SK-N-SH (cell line): Measurements from ENCODE around the gene TP73. TPM values are rescaled to one million over a fixed set of nuclear protein-coding genes. Genes with fewer than 3 reads are reported as not detected.

ENCODE experiments used
- CTCF ChIA-PET: fragments of 300-600, 350-600 bp; formaldehyde crosslinking; extraction: SDS; loops from one replicate; lab custom pipeline; 2021; lab: Yijun Ruan, JAX
- POLR2A ChIA-PET: fragments of 350-600 bp; sonication (Branson Sonifier 250); formaldehyde crosslinking; extraction: SDS; loops from one replicate; lab custom pipeline; 2020; ENCODE audit warnings: antibody characterized with exemption, inconsistent platforms; lab: Yijun Ruan, JAX
- DNase-seq: peaks from one replicate; pipeline ENCODE4 v3.0.0; 2012
- H2AFZ ChIP-seq: fragments of 200-600 bp; sonication (generic); 2 replicates; pipeline ENCODE4 v1.8.1; 2016; ENCODE audit warnings: antibody characterized with exemption, mild to moderate bottlenecking, low read depth
- H3F3A ChIP-seq: fragments of 200-600 bp; sonication (generic); replicated peaks from 2 replicates; pipeline ENCODE3; 2016; ENCODE audit warnings: antibody characterized with exemption, mild to moderate bottlenecking; ENCODE audit not compliant: insufficient read depth
- H3K27ac ChIP-seq, 2 experiments: fragments of 200-500 bp in 1 of 2; fragments of 200-600 bp in 1 of 2; sonication (Bioruptor generic) in 1 of 2; sonication (generic), shearing (Covaris generic) in 1 of 2; 2 replicates each; pipeline versions ENCODE4 v1.5.1 to v1.6.1; 2014 to 2016; ENCODE audit warnings: low read depth in 2 of 2, inconsistent platforms in 1 of 2, low read length in 1 of 2, mild to moderate bottlenecking in 1 of 2, mixed read lengths in 1 of 2
- H3K27me3 ChIP-seq: fragments of 200-600 bp; sonication (generic), shearing (Covaris generic); 2 replicates; pipeline ENCODE4 v1.6.1; 2016; ENCODE audit warnings: mixed run types; ENCODE audit not compliant: insufficient read depth
- H3K36me3 ChIP-seq, 2 experiments: fragments of 200-500 bp in 1 of 2; fragments of 200-600 bp in 1 of 2; sonication (Bioruptor generic) in 1 of 2; sonication (generic) in 1 of 2; replicated peaks in 1 of 2; 2 replicates each; pipeline versions ENCODE3 to v1.5.1; 2014 to 2016; ENCODE audit warnings: low read length in 1 of 2, mild to moderate bottlenecking in 1 of 2; ENCODE audit not compliant: insufficient read depth in 2 of 2, control insufficient read depth in 1 of 2
- H3K4me1 ChIP-seq, 2 experiments: fragments of 200-500 bp in 1 of 2; fragments of 200-600 bp in 1 of 2; sonication (Bioruptor generic) in 1 of 2; sonication (generic), shearing (Covaris generic) in 1 of 2; 2 replicates each; pipeline versions ENCODE4 v1.5.1 to v1.6.1; 2014 to 2016; ENCODE audit warnings: low read depth in 1 of 2, low read length in 1 of 2, mixed run types in 1 of 2; ENCODE audit not compliant: insufficient read depth in 2 of 2, control insufficient read depth in 1 of 2
- H3K4me2 ChIP-seq: fragments of 200-600 bp; sonication (generic), shearing (Covaris generic); 2 replicates; pipeline ENCODE4 v1.6.1; 2017; ENCODE audit warnings: mixed run types
- H3K4me3 ChIP-seq, 2 experiments: fragments of 200-500 bp in 1 of 2; fragments of 200-600 bp in 1 of 2; sonication (Bioruptor generic) in 1 of 2; sonication (generic), shearing (Covaris generic) in 1 of 2; 2 replicates each; pipeline versions ENCODE4 v1.5.1 to v1.8.1; 2014 to 2016; ENCODE audit warnings: low read depth in 2 of 2, inconsistent platforms in 1 of 2, low read length in 1 of 2, mild to moderate bottlenecking in 1 of 2, mixed read lengths in 1 of 2, moderate library complexity in 1 of 2
- H3K79me2 ChIP-seq: fragments of 200-600 bp; sonication (generic); 2 replicates; pipeline ENCODE4 v1.8.1; 2017; ENCODE audit warnings: mild to moderate bottlenecking; ENCODE audit not compliant: insufficient read depth
- H3K9ac ChIP-seq: fragments of 200-600 bp; sonication (generic); 2 replicates; pipeline ENCODE4 v1.6.1; 2017; ENCODE audit warnings: mixed run types
- H3K9me2 ChIP-seq: fragments of 200-600 bp; sonication (generic); 2 replicates; pipeline ENCODE4 v1.6.1; 2017; ENCODE audit warnings: mixed run types
- H3K9me3 ChIP-seq: fragments of 200-600 bp; sonication (generic); 2 replicates; pipeline ENCODE4 v1.6.1; 2017; ENCODE audit warnings: mixed run types, mild to moderate bottlenecking, moderate library complexity
- H4K20me1 ChIP-seq: fragments of 200-600 bp; sonication (generic); 2 replicates; pipeline ENCODE4 v1.6.1; 2017; ENCODE audit warnings: mild to moderate bottlenecking, mixed run types; ENCODE audit not compliant: insufficient read depth
- EZH2phosphoT487 ChIP-seq: fragments of 200-600 bp; sonication (generic); IDR thresholded peaks from 2 replicates; pipeline ENCODE4 v1.6.1; 2017; ENCODE audit warnings: low read depth, mixed run types, mild to moderate bottlenecking, antibody characterized with exemption, moderate library complexity, borderline replicate concordance
- FOXM1 ChIP-seq: IDR thresholded peaks from 2 replicates; pipeline ENCODE4 v1.4.0; 2012; ENCODE audit warnings: low read depth, mild to moderate bottlenecking
- GATA2 ChIP-seq: sonication (generic); formaldehyde crosslinking; IDR thresholded peaks from 2 replicates; pipeline ENCODE4 v1.5.0; 2020; ENCODE audit warnings: mild to moderate bottlenecking, missing genetic modification reagents
- JUND ChIP-seq: IDR thresholded peaks from 2 replicates; pipeline ENCODE4 v1.4.0; 2012
- MXI1 ChIP-seq: IDR thresholded peaks from 2 replicates; pipeline ENCODE4 v1.6.1; 2012; ENCODE audit warnings: mild to moderate bottlenecking, low read depth, low read length, improper control_type of control experiment
- NRF1 ChIP-seq: IDR thresholded peaks from 2 replicates; pipeline ENCODE4 v1.6.1; 2012; ENCODE audit warnings: low read depth, mild to moderate bottlenecking, low read length
- POLR2AphosphoS5 ChIP-seq: IDR thresholded peaks from 2 replicates; pipeline ENCODE4 v1.6.1; 2012; ENCODE audit warnings: low read depth, low read length
- RAD21 ChIP-seq: IDR thresholded peaks from 2 replicates; pipeline ENCODE4 v1.6.1; 2012; ENCODE audit warnings: mild to moderate bottlenecking, low read length
- RCOR1 ChIP-seq: fragments of 150-350 bp; IDR thresholded peaks from 2 replicates; pipeline ENCODE4 v1.6.1; 2017; ENCODE audit warnings: antibody characterized with exemption, low read length
- RFX5 ChIP-seq: IDR thresholded peaks from 2 replicates; pipeline ENCODE4 v1.6.1; 2012; ENCODE audit warnings: mild to moderate bottlenecking, improper control_type of control experiment, low read length
- SMC3 ChIP-seq: IDR thresholded peaks from 2 replicates; pipeline ENCODE4 v1.6.1; 2012; ENCODE audit warnings: low read depth, low read length, improper control_type of control experiment
- TAF1 ChIP-seq: IDR thresholded peaks from 2 replicates; pipeline ENCODE4 v1.6.1; 2012; ENCODE audit warnings: low read depth, mild to moderate bottlenecking, low read length, moderate library complexity, borderline replicate concordance
- TCF12 ChIP-seq: IDR thresholded peaks from 2 replicates; pipeline ENCODE4 v1.4.0; 2012
- TEAD4 ChIP-seq: IDR thresholded peaks from 2 replicates; pipeline ENCODE4 v1.4.0; 2012; ENCODE audit warnings: mild to moderate bottlenecking, borderline replicate concordance; ENCODE audit not compliant: insufficient read depth
- YY1 ChIP-seq: IDR thresholded peaks from 2 replicates; pipeline ENCODE4 v1.4.0; 2012; ENCODE audit warnings: low read depth, mild to moderate bottlenecking
- WGBS: methylation state at CpG from one replicate; pipeline ENCODE4 v1.1.6; 2017; ENCODE audit warnings: low lambda C conversion rate; 5-methylcytosine and 5-hydroxymethylcytosine counted together
- polyA plus RNA-seq, 3 experiments: library from polyadenylated mRNA; depleted of rRNA; stranded (reverse); fragments of >200 nt; gene quantifications; 2 replicates each; pipeline ENCODE4 v1.2.3, GENCODE V29; 2012
- TF ChIP-seq, protein P1 (sequence below): fragments of 150-350 bp; IDR thresholded peaks from 2 replicates; pipeline ENCODE4 v1.6.1; 2017; ENCODE audit warnings: antibody characterized with exemption, low read length, low read depth, borderline replicate concordance
- TF ChIP-seq, protein P2 (sequence below): IDR thresholded peaks from 2 replicates; pipeline ENCODE4 v1.4.0; 2012; ENCODE audit warnings: low read depth, borderline replicate concordance
- TF ChIP-seq, protein P3 (sequence below): IDR thresholded peaks from 2 replicates; pipeline ENCODE4 v1.4.0; 2012; ENCODE audit warnings: low read depth, borderline replicate concordance
- TF ChIP-seq, protein P4 (sequence below): IDR thresholded peaks from 2 replicates; pipeline ENCODE4; 2012

TP73 gene
- polyA plus RNA-seq, 1 of the 3 experiments (the other 2 are of a cell fraction), result 0.64 TPM

DNA sequence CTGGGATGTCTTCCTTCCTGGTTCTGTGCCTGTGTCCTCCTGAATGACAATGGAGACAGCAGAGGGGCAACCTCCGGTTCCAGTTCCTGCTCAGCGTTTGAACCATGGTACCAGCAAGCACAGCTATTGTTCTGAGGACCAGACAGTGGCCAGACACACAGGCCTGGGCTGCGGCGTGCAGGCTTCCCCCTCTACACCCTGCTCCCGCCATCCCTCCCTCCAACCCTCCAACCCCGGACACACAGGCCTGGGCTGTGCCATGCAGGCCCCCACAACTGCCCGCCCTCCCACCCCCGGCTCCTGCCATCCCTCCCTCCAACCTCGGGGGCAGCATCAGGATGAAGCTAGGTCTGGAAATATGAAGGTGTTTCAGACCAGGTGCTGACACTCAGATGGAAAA, 35.5 kb upstream of the TP73 start:
- CTCF ChIA-PET, result interaction anchor here (0.8 to 1.5 kb wide), 5 partner anchors 9 to 124 kb away, joined by 3 to 8 read pairs (median 4); no protein-coding TSS in a partner anchor
- Histone ChIP-seq H3K9ac (no peak overlapping the region), H2AFZ (no peak overlapping the region), H3K4me3 (no peak overlapping the region), H3K4me1 (peaks cover 0 to 8% of the 10 kb centered on the region in 2 experiments; a peak in 2 of 4 replicates), H3K27me3 (no peaks in the 10 kb centered on the region), H3K9me3 (no peaks in the 10 kb centered on the region), H3K79me2 (no peaks in the 10 kb centered on the region), H3K4me2 (no peak overlapping the region), H3F3A (no peaks in the 10 kb centered on the region), H3K27ac (no peak overlapping the region), H3K9me2 (no peaks in the 10 kb centered on the region), H3K36me3 (no peaks in the 10 kb centered on the region), H4K20me1 (no peaks in the 10 kb centered on the region)
- DNase-seq, result no peak
- POLR2A ChIA-PET, result no interaction called here
- WGBS, result 80% methylated on average over 5 of the region's 9 CpGs
- no peak for TF ChIP-seq TAF1
- TF ChIP-seq NRF1, result no peak
- no peak for TF ChIP-seq EZH2phosphoT487
- TF ChIP-seq GATA2 (CRISPR knock-in tag), result no peak
- TF ChIP-seq, protein P1, sequence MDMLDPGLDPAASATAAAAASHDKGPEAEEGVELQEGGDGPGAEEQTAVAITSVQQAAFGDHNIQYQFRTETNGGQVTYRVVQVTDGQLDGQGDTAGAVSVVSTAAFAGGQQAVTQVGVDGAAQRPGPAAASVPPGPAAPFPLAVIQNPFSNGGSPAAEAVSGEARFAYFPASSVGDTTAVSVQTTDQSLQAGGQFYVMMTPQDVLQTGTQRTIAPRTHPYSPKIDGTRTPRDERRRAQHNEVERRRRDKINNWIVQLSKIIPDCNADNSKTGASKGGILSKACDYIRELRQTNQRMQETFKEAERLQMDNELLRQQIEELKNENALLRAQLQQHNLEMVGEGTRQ, result no peak
- no peak for TF ChIP-seq TCF12
- no peak for TF ChIP-seq RAD21
- TF ChIP-seq, protein P2, sequence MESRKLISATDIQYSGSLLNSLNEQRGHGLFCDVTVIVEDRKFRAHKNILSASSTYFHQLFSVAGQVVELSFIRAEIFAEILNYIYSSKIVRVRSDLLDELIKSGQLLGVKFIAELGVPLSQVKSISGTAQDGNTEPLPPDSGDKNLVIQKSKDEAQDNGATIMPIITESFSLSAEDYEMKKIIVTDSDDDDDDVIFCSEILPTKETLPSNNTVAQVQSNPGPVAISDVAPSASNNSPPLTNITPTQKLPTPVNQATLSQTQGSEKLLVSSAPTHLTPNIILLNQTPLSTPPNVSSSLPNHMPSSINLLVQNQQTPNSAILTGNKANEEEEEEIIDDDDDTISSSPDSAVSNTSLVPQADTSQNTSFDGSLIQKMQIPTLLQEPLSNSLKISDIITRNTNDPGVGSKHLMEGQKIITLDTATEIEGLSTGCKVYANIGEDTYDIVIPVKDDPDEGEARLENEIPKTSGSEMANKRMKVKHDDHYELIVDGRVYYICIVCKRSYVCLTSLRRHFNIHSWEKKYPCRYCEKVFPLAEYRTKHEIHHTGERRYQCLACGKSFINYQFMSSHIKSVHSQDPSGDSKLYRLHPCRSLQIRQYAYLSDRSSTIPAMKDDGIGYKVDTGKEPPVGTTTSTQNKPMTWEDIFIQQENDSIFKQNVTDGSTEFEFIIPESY, result no peak
- TF ChIP-seq JUND, result no peak
- no peak for TF ChIP-seq SMC3
- TF ChIP-seq, protein P3, sequence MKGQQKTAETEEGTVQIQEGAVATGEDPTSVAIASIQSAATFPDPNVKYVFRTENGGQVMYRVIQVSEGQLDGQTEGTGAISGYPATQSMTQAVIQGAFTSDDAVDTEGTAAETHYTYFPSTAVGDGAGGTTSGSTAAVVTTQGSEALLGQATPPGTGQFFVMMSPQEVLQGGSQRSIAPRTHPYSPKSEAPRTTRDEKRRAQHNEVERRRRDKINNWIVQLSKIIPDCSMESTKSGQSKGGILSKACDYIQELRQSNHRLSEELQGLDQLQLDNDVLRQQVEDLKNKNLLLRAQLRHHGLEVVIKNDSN, result no peak

DNA sequence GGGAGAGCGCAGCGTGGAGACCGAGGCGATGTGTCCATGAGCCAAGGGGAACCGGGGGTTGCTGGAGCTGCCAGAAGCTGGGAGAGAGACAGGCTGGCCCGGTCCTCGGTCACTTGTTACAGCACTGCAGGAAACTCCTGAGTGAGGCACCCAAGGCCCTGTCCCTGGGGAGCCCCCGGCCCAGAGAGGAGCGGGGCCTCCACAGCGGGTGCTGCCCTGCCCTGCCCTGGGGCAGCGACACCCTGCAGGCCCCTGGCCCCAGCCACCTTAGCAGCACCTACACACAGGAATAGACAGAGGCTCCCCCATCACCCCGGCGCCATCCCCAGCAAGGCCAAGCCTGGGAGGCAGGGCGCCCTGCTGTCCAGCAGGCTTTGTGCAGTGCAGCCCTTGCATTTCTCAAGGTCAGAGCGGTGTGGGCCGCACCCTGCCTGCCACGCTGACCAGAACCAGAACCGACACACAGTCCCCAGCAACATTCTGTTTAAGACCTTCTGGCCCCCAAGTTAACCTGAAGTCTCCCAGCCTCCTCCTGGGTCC, 34.4 kb upstream of the TP73 start:
- Histone ChIP-seq H3K79me2 (no peaks in the 10 kb centered on the region), H3F3A (no peaks in the 10 kb centered on the region), H3K4me3 (no peak overlapping the region), H3K4me1 (peaks cover 0 to 7% of the 10 kb centered on the region in 2 experiments; a peak in 2 of 4 replicates), H3K9me2 (no peaks in the 10 kb centered on the region), H3K9ac (no peak overlapping the region), H2AFZ (no peak overlapping the region), H4K20me1 (no peaks in the 10 kb centered on the region), H3K36me3 (no peaks in the 10 kb centered on the region), H3K4me2 (no peak overlapping the region), H3K27ac (no peak overlapping the region), H3K27me3 (no peaks in the 10 kb centered on the region), H3K9me3 (no peaks in the 10 kb centered on the region)
- ChIA-PET POLR2A (no interaction called here), CTCF (interaction anchor here (1.2 to 2.3 kb wide), 6 partner anchors 19 to 153 kb away, joined by 3 to 17 read pairs (median 4); no protein-coding TSS in a partner anchor)
- 87% methylated on average over 7 of the region's 18 CpGs for WGBS
- TF ChIP-seq RAD21, result no peak
- no peak for TF ChIP-seq TAF1
- TF ChIP-seq, protein P1, result no peak
- TF ChIP-seq TEAD4, result no peak
- no peak for TF ChIP-seq JUND
- no peak for TF ChIP-seq YY1
- no peak for TF ChIP-seq MXI1
- TF ChIP-seq FOXM1, result no peak
- TF ChIP-seq POLR2AphosphoS5, result no peak
- TF ChIP-seq EZH2phosphoT487, result no peak
- TF ChIP-seq, protein P4, sequence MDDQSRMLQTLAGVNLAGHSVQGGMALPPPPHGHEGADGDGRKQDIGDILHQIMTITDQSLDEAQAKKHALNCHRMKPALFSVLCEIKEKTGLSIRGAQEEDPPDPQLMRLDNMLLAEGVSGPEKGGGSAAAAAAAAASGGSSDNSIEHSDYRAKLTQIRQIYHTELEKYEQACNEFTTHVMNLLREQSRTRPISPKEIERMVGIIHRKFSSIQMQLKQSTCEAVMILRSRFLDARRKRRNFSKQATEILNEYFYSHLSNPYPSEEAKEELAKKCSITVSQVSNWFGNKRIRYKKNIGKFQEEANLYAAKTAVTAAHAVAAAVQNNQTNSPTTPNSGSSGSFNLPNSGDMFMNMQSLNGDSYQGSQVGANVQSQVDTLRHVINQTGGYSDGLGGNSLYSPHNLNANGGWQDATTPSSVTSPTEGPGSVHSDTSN, result no peak
- no peak for TF ChIP-seq RFX5
- no peak for TF ChIP-seq TCF12
- TF ChIP-seq RCOR1, result no peak
- no peak for DNase-seq
